ENCODE results near the gene MAN1C1. TPM values are rescaled to one million over a fixed set of nuclear protein-coding genes. Genes with fewer than 3 reads are reported as not detected.

The MAN1C1 gene
- total and polyA plus RNA-seq, 2 donors (not counting 3 experiments of a cell fraction or from before 2014, with no cell fraction given), result 1.5 to 4.0 TPM

GRCh38 chr1:25577134-25577920 is 39.3 kb upstream of the MAN1C1 start:
- POLR2A ChIA-PET, result no interaction called here

GRCh38 chr1:25579292-25580252 is 37.0 kb upstream of the MAN1C1 start:
- Histone ChIP-seq H3K36me3 (ENCODE audit: control insufficient read depth in 2 of 2, extremely low read depth in 1 of 2, insufficient read depth in 2 of 2, low read length in 2 of 2) (no peaks in the 10 kb centered on the region), H2AFZ (ENCODE audit: low read depth, low read length) (no peak overlapping the region), H3K4me2 (ENCODE audit: insufficient read depth, low read length) (no peak overlapping the region), H4K20me1 (replicated peaks; ENCODE audit: control insufficient read depth, extremely low read depth, insufficient read depth, low read length) (no peaks in the 10 kb centered on the region), H3K9me3 (replicated peaks; ENCODE audit: control insufficient read depth, insufficient read depth, low read length) (no peaks in the 10 kb centered on the region), H3K27ac (ENCODE audit: insufficient read depth, low read depth, low read length) (no peak overlapping the region), H3K27me3 (ENCODE audit: control insufficient read depth in 2 of 2, insufficient read depth in 2 of 2, low read length in 2 of 2) (peaks cover 4 to 9% of the 10 kb centered on the region in 2 experiments), H3K79me2 (ENCODE audit: control insufficient read depth, insufficient read depth, low read length) (no peaks in the 10 kb centered on the region), H3K9me1 (replicated peaks; ENCODE audit: control insufficient read depth, extremely low read depth, insufficient read depth, low read length) (no peaks in the 10 kb centered on the region), H3K9ac (replicated peaks; ENCODE audit: extremely low read depth, insufficient read depth, low read length) (no peak overlapping the region), H3K4me1 (ENCODE audit: control insufficient read depth, extremely low read depth, insufficient read depth, low read length) (no peaks in the 10 kb centered on the region), H3K4me3 (replicated peaks in 1 of 3; ENCODE audit: insufficient read depth in 1 of 3, low read depth in 1 of 3, low read length in 3 of 3) (no peak overlapping the region)
- BruUV-seq (replicated peaks), result no TSS peak
- dilution Hi-C loops (cut with MboI; ENCODE audit: extremely low pct_ligation_motif_present, low sequenced_read_pairs), result no loop called here
- ChIA-PET CTCF (interaction anchor here (1.0 to 2.1 kb wide), 10 partner anchors 9 to 213 kb away, joined by 3 to 9 read pairs (median 4); no protein-coding TSS in a partner anchor), POLR2A (interaction anchor here (0.6 kb wide), 1 partner anchor 178 kb away, joined by 4 read pairs; no protein-coding TSS in a partner anchor)
- no peak for TF ChIP-seq GATA2 (IDR thresholded peaks at IDR 0.05; ENCODE audit: insufficient read depth, insufficient read length, low read depth, low read length)
- TF ChIP-seq CTCF (IDR thresholded peaks at IDR 0.05; ENCODE audit: extremely low read depth in 1 of 2, insufficient read depth in 1 of 2, low read depth in 1 of 2, low read length in 2 of 2), result no peak
- TF ChIP-seq MYC (IDR thresholded peaks at IDR 0.05; ENCODE audit: low read depth, low read length), result no peak
- no peak for TF ChIP-seq MAX (IDR thresholded peaks at IDR 0.05; ENCODE audit: insufficient read depth, insufficient read length)
- intact Hi-C loops (cut with micrococcal nuclease), result no loop called here
- FAIRE-seq (no peak), DNase-seq (ENCODE audit: low read depth, low spot score) (peak; percentile 28)

More at GRCh38 chr1:25577134-25577920, 39.3 kb upstream of the MAN1C1 start:
- H3K79me2 ChIP-seq (ENCODE audit: control insufficient read depth, insufficient read depth, low read length), result no peaks in the 10 kb centered on the region
- CTCF ChIA-PET, result interaction anchor here (0.8 kb wide), 2 partner anchors 12 to 28 kb away, joined by 3 read pairs; no protein-coding TSS in a partner anchor
- no peak overlapping the region for H3K4me2 ChIP-seq (ENCODE audit: insufficient read depth, low read length)
- FAIRE-seq (no peak), DNase-seq (ENCODE audit: low read depth, low spot score) (no peak)
- H3K27ac ChIP-seq (ENCODE audit: insufficient read depth, low read depth, low read length), result no peak overlapping the region
- H3K4me3 ChIP-seq (replicated peaks in 1 of 3; ENCODE audit: insufficient read depth in 1 of 3, low read depth in 1 of 3, low read length in 3 of 3), result no peak overlapping the region
- no peaks in the 10 kb centered on the region for H3K4me1 ChIP-seq (ENCODE audit: control insufficient read depth, extremely low read depth, insufficient read depth, low read length)
- peaks cover 4 to 9% of the 10 kb centered on the region in 2 experiments for H3K27me3 ChIP-seq (ENCODE audit: control insufficient read depth in 2 of 2, insufficient read depth in 2 of 2, low read length in 2 of 2)
- H4K20me1 ChIP-seq (replicated peaks; ENCODE audit: control insufficient read depth, extremely low read depth, insufficient read depth, low read length), result no peaks in the 10 kb centered on the region
- H3K9me3 ChIP-seq (replicated peaks; ENCODE audit: control insufficient read depth, insufficient read depth, low read length), result no peaks in the 10 kb centered on the region
- H3K9ac ChIP-seq (replicated peaks; ENCODE audit: extremely low read depth, insufficient read depth, low read length), result no peak overlapping the region
- H3K9me1 ChIP-seq (replicated peaks; ENCODE audit: control insufficient read depth, extremely low read depth, insufficient read depth, low read length), result no peaks in the 10 kb centered on the region
- dilution Hi-C loops (cut with MboI; ENCODE audit: extremely low pct_ligation_motif_present, low sequenced_read_pairs) (no loop called here), intact Hi-C loops (cut with micrococcal nuclease) (no loop called here)
- no peaks in the 10 kb centered on the region for H3K36me3 ChIP-seq (ENCODE audit: control insufficient read depth in 2 of 2, extremely low read depth in 1 of 2, insufficient read depth in 2 of 2, low read length in 2 of 2)
- no peak overlapping the region for H2AFZ ChIP-seq (ENCODE audit: low read depth, low read length)
- no peak for TF ChIP-seq JUN (IDR thresholded peaks at IDR 0.05; ENCODE audit: borderline replicate concordance, insufficient read depth, insufficient read length, low read depth)
- TF ChIP-seq POLR2AphosphoS5 (IDR thresholded peaks at IDR 0.05; ENCODE audit: insufficient read depth, low read depth, low read length), result no peak
- BruUV-seq (replicated peaks), result no TSS peak

Data from endothelial cell of umbilical vein (primary cell).